ENCODE data around the gene DMAC2L. TPM values are rescaled to one million over a fixed set of nuclear protein-coding genes. Genes with fewer than 3 reads are reported as not detected.

The DMAC2L gene, protein sequence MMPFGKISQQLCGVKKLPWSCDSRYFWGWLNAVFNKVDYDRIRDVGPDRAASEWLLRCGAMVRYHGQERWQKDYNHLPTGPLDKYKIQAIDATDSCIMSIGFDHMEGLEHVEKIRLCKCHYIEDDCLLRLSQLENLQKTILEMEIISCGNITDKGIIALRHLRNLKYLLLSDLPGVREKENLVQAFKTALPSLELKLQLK
- 19.6 TPM for total RNA-seq
- long read RNA-seq, full-length matches to known transcripts, result 10 of 22 reads
- long read RNA-seq, partial matches to known transcripts, result 0 of 22 reads
- long read RNA-seq, other reads (novel, unspliced or antisense), result 12 of 22 reads

DNA sequence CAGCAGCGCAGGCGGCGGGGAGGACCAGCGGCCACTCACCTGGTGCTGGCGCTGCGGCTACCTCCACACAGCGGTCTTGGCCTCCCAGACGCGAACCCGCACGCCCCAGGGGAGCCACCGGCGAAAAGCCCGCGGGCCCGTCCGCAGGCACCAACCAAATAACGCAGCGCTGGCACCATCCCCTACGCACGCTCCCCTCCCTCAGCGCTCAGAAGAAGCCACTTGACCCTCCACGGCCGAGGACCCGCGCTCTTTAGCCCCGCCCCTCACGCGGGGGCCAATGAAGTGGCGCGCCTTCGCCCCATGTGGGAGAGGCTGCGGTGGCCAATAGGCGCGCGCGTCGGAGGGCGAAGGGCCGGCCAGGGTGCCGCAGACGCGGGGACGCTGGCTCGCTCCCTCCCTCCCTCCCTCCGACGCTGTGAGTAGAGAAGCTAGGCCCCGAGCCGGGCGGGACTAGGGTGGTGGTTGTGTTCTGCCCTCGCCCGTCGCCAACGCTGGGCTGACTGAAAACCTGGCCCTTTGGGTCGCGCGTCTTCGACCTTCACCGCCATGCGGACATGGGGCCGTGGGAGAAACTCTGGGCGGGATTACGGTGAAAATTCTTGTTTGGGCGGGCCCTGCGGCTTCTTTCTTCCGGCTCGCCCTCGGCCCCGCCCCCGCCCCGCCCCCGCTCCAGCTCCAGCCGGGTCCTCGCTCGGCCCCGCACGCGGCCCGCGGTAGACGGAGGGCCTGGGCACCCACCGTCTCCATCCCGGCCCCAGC, at the start of gene DMAC2L, which contains the start of gene L2HGDH:
Gene DMAC2L (plus strand): TSS at position 353 of the 762 bp plus-strand sequence. CDS start 9,164 bp downstream, outside the sequence.
Gene L2HGDH (minus strand): TSS at position 258 of the 762 bp plus-strand sequence. CDS start 79 bp downstream, at position 179.
- TF ChIP-seq, protein P1, sequence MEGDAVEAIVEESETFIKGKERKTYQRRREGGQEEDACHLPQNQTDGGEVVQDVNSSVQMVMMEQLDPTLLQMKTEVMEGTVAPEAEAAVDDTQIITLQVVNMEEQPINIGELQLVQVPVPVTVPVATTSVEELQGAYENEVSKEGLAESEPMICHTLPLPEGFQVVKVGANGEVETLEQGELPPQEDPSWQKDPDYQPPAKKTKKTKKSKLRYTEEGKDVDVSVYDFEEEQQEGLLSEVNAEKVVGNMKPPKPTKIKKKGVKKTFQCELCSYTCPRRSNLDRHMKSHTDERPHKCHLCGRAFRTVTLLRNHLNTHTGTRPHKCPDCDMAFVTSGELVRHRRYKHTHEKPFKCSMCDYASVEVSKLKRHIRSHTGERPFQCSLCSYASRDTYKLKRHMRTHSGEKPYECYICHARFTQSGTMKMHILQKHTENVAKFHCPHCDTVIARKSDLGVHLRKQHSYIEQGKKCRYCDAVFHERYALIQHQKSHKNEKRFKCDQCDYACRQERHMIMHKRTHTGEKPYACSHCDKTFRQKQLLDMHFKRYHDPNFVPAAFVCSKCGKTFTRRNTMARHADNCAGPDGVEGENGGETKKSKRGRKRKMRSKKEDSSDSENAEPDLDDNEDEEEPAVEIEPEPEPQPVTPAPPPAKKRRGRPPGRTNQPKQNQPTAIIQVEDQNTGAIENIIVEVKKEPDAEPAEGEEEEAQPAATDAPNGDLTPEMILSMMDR (IDR thresholded peaks at IDR 0.05), result no peak
- DNase-seq (peak; percentile 96), ATAC-seq (peak; percentile 99)
- H3K27me3 ChIP-seq (ENCODE audit: low read depth), result no peaks in the 10 kb centered on the region
- intact Hi-C loops (cut with DNase I), result no loop called here
- H3K36me3 ChIP-seq, result no peaks in the 10 kb centered on the region
- peak within 1 kb of the TSS; percentile 93 for H3K4me3 ChIP-seq
- peak within 1 kb of the TSS; percentile 94 for H3K27ac ChIP-seq
- peaks cover 17% of the 10 kb centered on the region for H3K4me1 ChIP-seq
- no peaks in the 10 kb centered on the region for H3K9me3 ChIP-seq

DNA sequence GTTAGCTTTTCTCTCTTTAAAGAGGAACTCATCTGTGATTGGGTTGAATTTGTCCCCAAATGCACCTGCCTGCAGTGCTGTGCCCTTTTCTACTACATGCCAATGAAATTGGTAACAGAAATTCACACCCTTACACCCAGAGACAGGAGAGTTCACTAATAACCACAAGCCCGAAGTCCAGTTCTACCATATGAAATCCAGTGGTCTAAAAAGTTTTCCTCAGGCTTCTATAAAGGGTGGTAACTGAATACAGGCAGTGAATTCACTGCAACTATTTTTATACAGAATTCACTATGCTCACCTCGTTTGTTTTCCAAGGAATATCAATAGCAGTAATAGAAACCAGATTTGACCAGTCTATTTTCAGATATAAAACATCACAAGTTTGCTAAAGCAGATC, 49.3 kb upstream of the DMAC2L start:
- H3K4me1 ChIP-seq, result no peaks in the 10 kb centered on the region
- no peak overlapping the region for H3K27ac ChIP-seq
- no peaks in the 10 kb centered on the region for H3K9me3 ChIP-seq
- TF ChIP-seq, protein P1 (IDR thresholded peaks at IDR 0.05), result no peak
- H3K27me3 ChIP-seq (ENCODE audit: low read depth), result no peaks in the 10 kb centered on the region
- DNase-seq (no peak), ATAC-seq (no peak)
- intact Hi-C loops (cut with DNase I), result no loop called here
- no peaks in the 10 kb centered on the region for H3K36me3 ChIP-seq
- no peak overlapping the region for H3K4me3 ChIP-seq

DNA sequence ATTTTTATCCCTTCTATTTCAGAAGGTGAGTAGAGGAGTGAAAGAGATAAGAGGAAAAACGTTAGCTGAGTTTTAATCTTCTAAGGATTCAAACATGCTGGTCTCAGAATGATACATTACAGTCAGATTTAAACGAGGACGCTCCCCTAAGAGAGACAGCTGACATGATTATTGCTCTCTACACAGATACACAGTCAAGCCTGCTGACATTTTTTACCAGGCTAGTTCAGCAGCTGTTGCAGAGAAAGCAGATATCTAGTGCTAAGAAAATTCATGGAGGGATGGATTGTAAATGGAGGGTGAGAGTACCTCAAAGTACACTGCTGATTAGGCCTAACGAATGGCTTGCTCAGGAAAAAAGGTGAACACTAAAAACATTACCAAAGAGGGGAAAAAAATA, 48.8 kb upstream of the DMAC2L start:
- Histone ChIP-seq H3K36me3 (no peaks in the 10 kb centered on the region), H3K4me3 (no peak overlapping the region), H3K9me3 (no peaks in the 10 kb centered on the region), H3K27me3 (ENCODE audit: low read depth) (no peaks in the 10 kb centered on the region), H3K4me1 (no peaks in the 10 kb centered on the region), H3K27ac (no peak overlapping the region)
- ATAC-seq (no peak), DNase-seq (no peak)
- TF ChIP-seq, protein P1 (IDR thresholded peaks at IDR 0.05), result no peak
- intact Hi-C loops (cut with DNase I), result no loop called here

DNA sequence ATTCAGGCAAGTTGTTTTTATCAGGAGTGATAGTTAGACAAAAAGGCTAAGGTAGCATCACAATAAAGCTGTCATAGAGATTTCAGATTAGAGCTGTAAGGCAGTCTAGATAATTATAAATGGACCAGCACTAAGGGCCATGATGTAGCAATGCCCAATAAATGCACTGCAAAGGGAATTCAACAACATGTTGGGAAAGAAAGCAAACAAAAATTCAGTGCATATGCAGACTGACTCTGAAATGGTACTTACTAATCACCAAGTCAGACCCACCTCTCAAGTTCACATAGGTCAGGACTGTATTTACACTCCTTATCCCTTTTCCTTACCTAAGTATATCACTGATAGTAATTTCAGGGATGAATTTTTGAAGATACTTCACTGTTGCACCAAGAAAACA, 47.1 kb upstream of the DMAC2L start:
- intact Hi-C loops (cut with DNase I), result no loop called here
- TF ChIP-seq, protein P1 (IDR thresholded peaks at IDR 0.05), result no peak
- Histone ChIP-seq H3K4me3 (no peak overlapping the region), H3K27ac (no peak overlapping the region), H3K4me1 (no peaks in the 10 kb centered on the region), H3K27me3 (ENCODE audit: low read depth) (no peaks in the 10 kb centered on the region), H3K9me3 (no peaks in the 10 kb centered on the region), H3K36me3 (peaks cover 3% of the 10 kb centered on the region)
- ATAC-seq, result no peak
- no peak for DNase-seq

DNA sequence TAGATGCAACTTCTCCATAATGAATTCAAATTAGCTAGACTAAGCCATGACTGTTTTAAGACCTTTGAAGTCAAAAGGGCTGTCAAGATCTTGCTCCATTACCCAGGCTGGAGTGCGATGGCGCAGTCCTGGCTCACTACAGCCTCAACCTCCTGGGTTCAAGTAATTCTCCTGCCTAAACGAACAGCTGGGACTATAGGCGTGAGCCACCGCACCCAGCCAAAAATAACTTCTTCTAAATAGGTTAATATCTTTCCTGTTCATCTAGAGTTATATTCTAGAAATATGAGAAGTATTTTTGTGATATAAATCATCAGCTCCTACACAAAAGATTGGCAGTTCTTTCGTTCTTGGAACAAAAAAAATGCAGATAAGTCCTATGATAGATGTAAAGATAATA, 41.2 kb upstream of the DMAC2L start:
- Histone ChIP-seq H3K27me3 (ENCODE audit: low read depth) (no peaks in the 10 kb centered on the region), H3K4me1 (no peaks in the 10 kb centered on the region), H3K36me3 (peaks cover 3% of the 10 kb centered on the region), H3K27ac (no peak overlapping the region), H3K9me3 (no peaks in the 10 kb centered on the region), H3K4me3 (no peak overlapping the region)
- TF ChIP-seq, protein P1 (IDR thresholded peaks at IDR 0.05), result no peak
- ATAC-seq, result no peak
- DNase-seq, result no peak
- intact Hi-C loops (cut with DNase I), result no loop called here
